Right lobe of liver (tissue), 4 donors: ENCODE measurements around the gene SLC4A4.

Experiments used
- POLR2A ChIP-seq: fragments of 450-650 bp; IDR thresholded peaks from one replicate; pipeline ENCODE4 v1.6.1; 2017; ENCODE audit warnings: antibody characterized with exemption, mild to moderate bottlenecking
- TF ChIP-seq, protein P1 (sequence below), 4 donors: fragments of 200-600 bp in 3 of 4; fragments of 450-650 bp in 1 of 4; IDR thresholded peaks; one replicate each; pipeline versions ENCODE4 v1.5.1 to v1.8.0; 2016 to 2022; ENCODE audit warnings: antibody characterized with exemption in 4 of 4, mild to moderate bottlenecking in 2 of 4
- donor health status: DM: no; HTN: no; CAD: no.
- donor health status: DM: no; HTN: no; CAD: no.
- donor health status: DM: no; HTN: yes; CAD: no.

DNA sequence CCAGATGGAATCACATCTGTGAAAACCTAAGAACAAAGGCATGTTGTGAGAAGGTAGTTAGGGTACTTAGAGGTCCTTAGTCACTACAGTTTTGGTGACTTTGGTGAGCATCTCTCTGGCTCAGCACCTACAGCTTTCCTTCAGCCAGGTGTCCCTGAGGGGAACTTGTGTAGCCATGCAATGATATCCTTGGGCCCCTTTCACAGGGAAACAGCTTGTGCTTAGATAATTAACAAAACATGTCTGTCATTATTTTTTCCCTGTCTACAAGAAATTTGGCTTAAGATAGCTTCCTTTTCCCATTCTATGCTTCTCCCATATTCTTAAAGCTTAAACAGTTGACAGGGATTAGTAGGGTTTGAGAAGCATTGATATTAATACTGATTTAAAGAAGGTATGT, 63.8 kb downstream of the SLC4A4 start:
- TF ChIP-seq, protein P1, sequence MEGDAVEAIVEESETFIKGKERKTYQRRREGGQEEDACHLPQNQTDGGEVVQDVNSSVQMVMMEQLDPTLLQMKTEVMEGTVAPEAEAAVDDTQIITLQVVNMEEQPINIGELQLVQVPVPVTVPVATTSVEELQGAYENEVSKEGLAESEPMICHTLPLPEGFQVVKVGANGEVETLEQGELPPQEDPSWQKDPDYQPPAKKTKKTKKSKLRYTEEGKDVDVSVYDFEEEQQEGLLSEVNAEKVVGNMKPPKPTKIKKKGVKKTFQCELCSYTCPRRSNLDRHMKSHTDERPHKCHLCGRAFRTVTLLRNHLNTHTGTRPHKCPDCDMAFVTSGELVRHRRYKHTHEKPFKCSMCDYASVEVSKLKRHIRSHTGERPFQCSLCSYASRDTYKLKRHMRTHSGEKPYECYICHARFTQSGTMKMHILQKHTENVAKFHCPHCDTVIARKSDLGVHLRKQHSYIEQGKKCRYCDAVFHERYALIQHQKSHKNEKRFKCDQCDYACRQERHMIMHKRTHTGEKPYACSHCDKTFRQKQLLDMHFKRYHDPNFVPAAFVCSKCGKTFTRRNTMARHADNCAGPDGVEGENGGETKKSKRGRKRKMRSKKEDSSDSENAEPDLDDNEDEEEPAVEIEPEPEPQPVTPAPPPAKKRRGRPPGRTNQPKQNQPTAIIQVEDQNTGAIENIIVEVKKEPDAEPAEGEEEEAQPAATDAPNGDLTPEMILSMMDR (IDR thresholded peaks at IDR 0.05): no peak
- no peak for TF ChIP-seq POLR2A
